ENCODE results near the gene AGBL3.

The AGBL3 gene

DNA sequence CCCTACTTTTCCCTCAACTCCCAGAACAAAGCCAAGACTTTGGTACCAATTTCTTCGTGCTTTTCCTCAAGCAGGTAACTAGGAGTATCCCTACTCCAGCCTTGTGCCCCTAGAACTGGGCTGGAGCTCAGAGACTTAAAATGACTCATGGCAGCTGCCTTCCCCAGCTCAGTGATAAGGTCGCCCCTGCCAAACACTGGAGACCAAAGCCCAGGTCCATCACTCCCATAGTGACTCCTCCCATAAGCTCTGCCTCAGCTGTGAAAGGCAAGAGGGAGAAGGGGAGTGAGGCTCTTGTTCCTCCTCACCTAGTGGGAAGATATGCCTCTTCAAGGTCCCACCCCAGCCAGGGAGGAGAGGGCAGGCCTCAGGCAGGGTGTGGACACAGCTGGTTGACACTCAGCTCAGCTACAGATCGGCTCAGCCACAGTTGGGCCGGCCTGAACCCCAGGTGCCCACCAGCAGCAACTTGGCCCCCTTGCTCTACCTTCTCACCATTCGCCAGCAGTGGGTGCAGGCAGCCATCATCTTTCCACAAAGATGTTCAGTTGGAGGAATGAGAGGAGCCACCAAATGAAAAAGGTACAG, 198.0 kb downstream of the AGBL3 start:
- Histone ChIP-seq H3K9me3 (ENCODE audit: control insufficient read depth, insufficient read depth, low read length) (peaks cover 31% of the 10 kb centered on the region), H3K36me3 (ENCODE audit: control insufficient read depth, low read length) (peaks cover 83% of the 10 kb centered on the region), H3K9me2 (replicated peaks; ENCODE audit: control insufficient read depth, low read length) (no peaks in the 10 kb centered on the region), H3F3A (ENCODE audit: control insufficient read depth, insufficient read depth) (no peaks in the 10 kb centered on the region), H3K27me3 (ENCODE audit: control insufficient read depth, low read length) (no peaks in the 10 kb centered on the region), H3K4me2 (ENCODE audit: low read length) (no peak overlapping the region), H3K4me3 (ENCODE audit: low read length) (no peak overlapping the region), H3K27ac (ENCODE audit: low read depth, low read length) (no peak overlapping the region), H3K79me2 (ENCODE audit: control insufficient read depth, low read length) (no peaks in the 10 kb centered on the region), H4K20me1 (ENCODE audit: control insufficient read depth, insufficient read depth, low read depth, low read length) (no peaks in the 10 kb centered on the region), H3K4me1 (ENCODE audit: control insufficient read depth, low read length) (no peaks in the 10 kb centered on the region)
- TF ChIP-seq CTCF (IDR thresholded peaks at IDR 0.05; ENCODE audit: low read depth, low read length, poor library complexity, severe bottlenecking) (no peak), EZH2phosphoT487 (IDR thresholded peaks at IDR 0.05; ENCODE audit: borderline replicate concordance, low read length) (no peak)

Data from DOHH2 (cell line).